Measurements from ENCODE around the gene ARL9.

Gene ARL9

GRCh38 chr4:56531149-56531770 is 25.7 kb downstream of the ARL9 start:
- ChIA-PET CTCF (interaction anchor here (1.0 to 5.4 kb wide), 2 partner anchors 13 kb away, joined by 3 to 44 read pairs; no protein-coding TSS in a partner anchor), POLR2A (interaction anchor here (0.5 kb wide), 1 partner anchor 344 kb away, joined by 3 read pairs; no protein-coding TSS in a partner anchor)
- H3K4me3 ChIP-seq (ENCODE audit: low read depth, low read length), result peak overlapping the region; percentile 62
- no peak for TF ChIP-seq CTCF (IDR thresholded peaks at IDR 0.05; ENCODE audit: insufficient read depth, low read length, missing control alignments)
- no peak for DNase-seq (ENCODE audit: low read depth, low spot score)

GRCh38 chr4:56531823-56532222 is 26.2 kb downstream of the ARL9 start:
- ChIA-PET POLR2A (no interaction called here), CTCF (interaction anchor here (5.4 kb wide), 1 partner anchor 12 kb away, joined by 44 read pairs; no protein-coding TSS in a partner anchor)
- H3K4me3 ChIP-seq (ENCODE audit: low read depth, low read length), result no peak overlapping the region
- DNase-seq (ENCODE audit: low read depth, low spot score), result no peak
- TF ChIP-seq CTCF (IDR thresholded peaks at IDR 0.05; ENCODE audit: insufficient read depth, low read length, missing control alignments), result no peak

GRCh38 chr4:56532239-56532638 is 26.6 kb downstream of the ARL9 start:
- POLR2A ChIA-PET, result no interaction called here
- CTCF ChIA-PET, result interaction anchor here (4.0 to 5.4 kb wide), 2 partner anchors 12 kb away, joined by 20 to 44 read pairs; no protein-coding TSS in a partner anchor
- no peak for DNase-seq (ENCODE audit: low read depth, low spot score)
- TF ChIP-seq CTCF (IDR thresholded peaks at IDR 0.05; ENCODE audit: insufficient read depth, low read length, missing control alignments), result no peak
- H3K4me3 ChIP-seq (ENCODE audit: low read depth, low read length), result no peak overlapping the region

GRCh38 chr4:56535915-56536314 is 30.3 kb downstream of the ARL9 start:
- no peak overlapping the region for H3K4me3 ChIP-seq (ENCODE audit: low read depth, low read length)
- ChIA-PET CTCF (interaction anchor here (4.0 kb wide), 1 partner anchor 8 kb away, joined by 20 read pairs; no protein-coding TSS in a partner anchor), POLR2A (no interaction called here)
- DNase-seq (ENCODE audit: low read depth, low spot score), result no peak
- TF ChIP-seq CTCF (IDR thresholded peaks at IDR 0.05; ENCODE audit: insufficient read depth, low read length, missing control alignments), result no peak

- no peak for TF ChIP-seq CTCF (IDR thresholded peaks at IDR 0.05; ENCODE audit: insufficient read depth, low read length, missing control alignments)
- no peak overlapping the region for H3K4me3 ChIP-seq (ENCODE audit: low read depth, low read length)
- CTCF ChIA-PET, result interaction anchor here (0.8 kb wide), 1 partner anchor 299 kb away, joined by 3 read pairs; no protein-coding TSS in a partner anchor
- POLR2A ChIA-PET, result no interaction called here
- DNase-seq (ENCODE audit: low read depth, low spot score), result no peak
These were observed 31.6 kb downstream of the ARL9 start for GRCh38 chr4:56537147-56537546.

- H3K4me3 ChIP-seq (ENCODE audit: low read depth, low read length), result no peak overlapping the region
- CTCF ChIA-PET, result interaction anchor here (0.6 kb wide), 1 partner anchor 11 kb away, joined by 3 read pairs; no protein-coding TSS in a partner anchor
- no peak for DNase-seq (ENCODE audit: low read depth, low spot score)
- TF ChIP-seq CTCF (IDR thresholded peaks at IDR 0.05; ENCODE audit: insufficient read depth, low read length, missing control alignments), result no peak
- POLR2A ChIA-PET, result no interaction called here
These were observed 35.2 kb downstream of the ARL9 start for GRCh38 chr4:56540826-56541225.
